H9 (cell line): Measurements from ENCODE around the gene IL1RL1. TPM values are rescaled to one million over a fixed set of nuclear protein-coding genes. Genes with fewer than 3 reads are reported as not detected.

ENCODE experiments used
- DNase-seq: peaks from one replicate; pipeline ENCODE4 v3.0.0-alpha.2; 2017
- H2AFZ ChIP-seq: one replicate; pipeline ENCODE4 v1.6.1; 2013; ENCODE audit warnings: mild to moderate bottlenecking, low read length, control low read depth, moderate library complexity
- H2AK5ac ChIP-seq: 2 replicates; pipeline ENCODE4 v1.6.1; 2013; ENCODE audit warnings: low read length, control low read depth, mixed read lengths; ENCODE audit not compliant: insufficient read length
- H2BK120ac ChIP-seq: one replicate; pipeline ENCODE4 v1.6.1; 2013; ENCODE audit warnings: low read depth, mild to moderate bottlenecking, low read length, control low read depth, inconsistent platforms; ENCODE audit not compliant: poor library complexity, severe bottlenecking
- H2BK12ac ChIP-seq: 2 replicates; pipeline ENCODE4 v1.6.1; 2013; ENCODE audit warnings: low read length, control low read depth, mixed read lengths, low read depth; ENCODE audit not compliant: insufficient read length
- H2BK15ac ChIP-seq: 2 replicates; pipeline ENCODE4 v1.6.1; 2013; ENCODE audit warnings: low read depth, low read length, control low read depth
- H2BK20ac ChIP-seq: one replicate; pipeline ENCODE4 v1.6.1; 2013; ENCODE audit warnings: low read depth, mild to moderate bottlenecking, low read length, control low read depth, inconsistent platforms; ENCODE audit not compliant: poor library complexity, severe bottlenecking
- H2BK5ac ChIP-seq: 2 replicates; pipeline ENCODE4 v1.6.1; 2013; ENCODE audit warnings: low read length, control low read depth, mixed read lengths; ENCODE audit not compliant: insufficient read length
- H3K14ac ChIP-seq: 2 replicates; pipeline ENCODE4 v1.6.1; 2013; ENCODE audit warnings: low read length, control low read depth; ENCODE audit not compliant: insufficient read depth
- H3K18ac ChIP-seq: 2 replicates; pipeline ENCODE4 v1.6.1; 2013; ENCODE audit warnings: low read depth, mild to moderate bottlenecking, mixed read lengths, low read length, control low read depth; ENCODE audit not compliant: insufficient read length
- H3K23ac ChIP-seq: 2 replicates; pipeline ENCODE4 v1.6.1; 2013; ENCODE audit warnings: low read length, control low read depth, mixed read lengths, low read depth; ENCODE audit not compliant: insufficient read length
- H3K23me2 ChIP-seq: 2 replicates; pipeline ENCODE4 v1.6.1; 2013; ENCODE audit warnings: low read depth, mild to moderate bottlenecking, mixed read lengths, low read length, control low read depth; ENCODE audit not compliant: insufficient read length, poor library complexity, severe bottlenecking
- H3K27ac ChIP-seq: 2 replicates; pipeline ENCODE4 v1.5.1; 2013; ENCODE audit warnings: low read length, control low read depth, mixed read lengths, low read depth; ENCODE audit not compliant: insufficient read length
- H3K27me3 ChIP-seq: 2 replicates; pipeline ENCODE4 v1.6.1; 2013; ENCODE audit warnings: low read length, control low read depth, inconsistent platforms; ENCODE audit not compliant: insufficient read depth
- H3K4ac ChIP-seq: 2 replicates; pipeline ENCODE4 v1.6.1; 2013; ENCODE audit warnings: low read depth, mild to moderate bottlenecking, control low read depth, inconsistent platforms, low read length, moderate library complexity
- H3K4me1 ChIP-seq: 2 replicates; pipeline ENCODE4 v1.6.1; 2013; ENCODE audit warnings: low read length, control low read depth, inconsistent platforms; ENCODE audit not compliant: insufficient read depth
- H3K4me2 ChIP-seq: 2 replicates; pipeline ENCODE4 v1.6.1; 2013; ENCODE audit warnings: low read length, control low read depth, mixed read lengths; ENCODE audit not compliant: insufficient read length, insufficient read depth
- H3K56ac ChIP-seq: 2 replicates; pipeline ENCODE4 v1.6.1; 2013; ENCODE audit warnings: low read depth, mild to moderate bottlenecking, mixed read lengths, low read length, control low read depth; ENCODE audit not compliant: insufficient read length
- H3K79me1 ChIP-seq: 2 replicates; pipeline ENCODE4 v1.6.1; 2013; ENCODE audit warnings: low read depth, mild to moderate bottlenecking, moderate library complexity, low read length, control low read depth, inconsistent platforms; ENCODE audit not compliant: insufficient read depth, poor library complexity, severe bottlenecking
- H3K79me2 ChIP-seq: 2 replicates; pipeline ENCODE4 v1.6.1; 2013; ENCODE audit warnings: low read length, control low read depth, inconsistent platforms; ENCODE audit not compliant: insufficient read depth
- H3K9ac ChIP-seq: 2 replicates; pipeline ENCODE4 v1.6.1; 2013; ENCODE audit warnings: low read length, control low read depth, mixed read lengths; ENCODE audit not compliant: insufficient read length; ENCODE audit errors: extremely low read depth
- H3K9me3 ChIP-seq: one replicate; pipeline ENCODE4 v1.6.1; 2013; ENCODE audit warnings: low read depth, low read length, inconsistent platforms; ENCODE audit not compliant: control insufficient read depth
- H3T11ph ChIP-seq: one replicate; pipeline ENCODE4 v1.6.1; 2013; ENCODE audit warnings: mild to moderate bottlenecking, low read length, control low read depth, inconsistent platforms
- H4K20me1 ChIP-seq: one replicate; pipeline ENCODE4 v1.6.1; 2013; ENCODE audit not compliant: control insufficient read depth, insufficient read length, insufficient read depth
- H4K5ac ChIP-seq: 2 replicates; pipeline ENCODE4 v1.6.1; 2013; ENCODE audit warnings: low read depth, mild to moderate bottlenecking, mixed read lengths, low read length, control low read depth; ENCODE audit not compliant: insufficient read length
- H4K8ac ChIP-seq: replicated peaks from 2 replicates; pipeline ENCODE4 v1.6.1; 2013; ENCODE audit warnings: low read length, control low read depth, mixed read lengths, low read depth; ENCODE audit not compliant: insufficient read length
- H4K91ac ChIP-seq: 2 replicates; pipeline ENCODE4 v1.6.1; 2013; ENCODE audit warnings: low read depth, mild to moderate bottlenecking, moderate library complexity, mixed read lengths, low read length, control low read depth; ENCODE audit not compliant: insufficient read length
- H3K27ac Mint-ChIP-seq, 3 experiments: 2 replicates in 2 of 3; 3 replicates in 1 of 3; pipeline ENCODE4 v1.8.0; 2020 to 2021; ENCODE audit warnings: mixed read lengths in 3 of 3, mild to moderate bottlenecking in 1 of 3, moderate library complexity in 1 of 3
- H3K27me3 Mint-ChIP-seq: 2 replicates; pipeline ENCODE4 v1.8.0; 2021; ENCODE audit warnings: low read depth, mild to moderate bottlenecking, moderate library complexity, mixed read lengths
- H3K36me3 Mint-ChIP-seq, 3 experiments: 2 replicates in 2 of 3; 3 replicates in 1 of 3; pipeline ENCODE4 v1.8.0; 2020 to 2021; ENCODE audit warnings: low read depth in 3 of 3, mixed read lengths in 3 of 3; ENCODE audit not compliant: insufficient read depth in 1 of 3
- H3K4me1 Mint-ChIP-seq, 2 experiments: 2 replicates each; pipeline ENCODE4 v1.8.0; 2020; ENCODE audit warnings: mixed read lengths in 2 of 2
- H3K4me3 Mint-ChIP-seq, 2 experiments: 2 replicates in 1 of 2; 3 replicates in 1 of 2; pipeline ENCODE4 v1.8.0; 2020 to 2021; ENCODE audit warnings: mild to moderate bottlenecking in 2 of 2, mixed read lengths in 2 of 2, moderate library complexity in 1 of 2
- H3K9me3 Mint-ChIP-seq, 2 experiments: 2 replicates in 1 of 2; 3 replicates in 1 of 2; pipeline ENCODE4 v1.8.0; 2020; ENCODE audit warnings: mild to moderate bottlenecking in 2 of 2, mixed read lengths in 2 of 2, moderate library complexity in 1 of 2
- CTCF ChIP-seq: fragments of 200-600 bp; sonication (generic); conservative IDR thresholded peaks from 3 replicates; pipeline ENCODE4 v1.8.0; 2021; ENCODE audit warnings: antibody characterized with exemption, mild to moderate bottlenecking
- WGBS: extraction: QIAGEN DNeasy Blood & Tissue Kit; methylation state at CpG from one replicate; pipeline ENCODE4 v1.1.7; 2013; ENCODE audit warnings: missing lambda C conversion rate, low lambda C conversion rate, mixed read lengths; ENCODE audit not compliant: insufficient read length; ENCODE audit errors: extremely low coverage; 5-methylcytosine and 5-hydroxymethylcytosine counted together
- total RNA-seq: library from RNA; stranded (reverse); gene quantifications from 2 replicates; pipeline ENCODE4 v1.2.1, GENCODE V29; 2021

IL1RL1 gene
- total RNA-seq, 1 experiment from 2014 or later, result not detected

DNA sequence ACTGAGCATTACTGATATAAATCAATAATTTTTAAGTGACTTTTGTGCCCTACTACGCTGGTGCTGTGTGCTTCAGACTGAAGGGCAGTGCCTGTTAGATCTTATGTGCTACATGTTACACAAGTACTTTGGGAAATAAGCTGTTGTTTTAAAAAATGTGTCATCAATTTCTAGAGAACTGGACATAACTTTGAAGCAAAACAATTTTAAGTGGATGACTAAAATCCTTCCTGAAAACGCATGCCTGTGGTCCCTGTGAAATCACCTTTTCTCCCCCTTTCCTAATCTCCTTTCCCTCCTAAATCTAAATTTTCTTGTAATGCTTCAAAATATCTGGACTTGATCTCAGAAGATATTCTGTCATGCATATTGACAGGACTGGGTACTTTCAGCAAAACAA lies 7.1 kb upstream of the IL1RL1 start:
- no peak overlapping the region for H3K4me3 Mint-ChIP-seq
- Histone ChIP-seq H4K5ac (no peak overlapping the region), H3K18ac (no peak overlapping the region), H4K20me1 (no peaks in the 10 kb centered on the region), H3K27ac (no peak overlapping the region), H3K79me1 (no peaks in the 10 kb centered on the region), H3K4me2 (no peak overlapping the region), H3K14ac (no peak overlapping the region), H4K91ac (no peak overlapping the region), H3K9me3 (no peaks in the 10 kb centered on the region), H2BK12ac (no peak overlapping the region), H4K8ac (no peak overlapping the region), H2AFZ (no peak overlapping the region), H2BK120ac (no peak overlapping the region), H2BK20ac (no peak overlapping the region), H3K27me3 (no peaks in the 10 kb centered on the region), H2BK15ac (no peak overlapping the region), H2BK5ac (no peak overlapping the region), H3K23me2 (no peaks in the 10 kb centered on the region), H3K56ac (no peak overlapping the region), H3K4me1 (0 out of 2 replicates have a peak, but pooled peaks cover 2% of the 10 kb centered on the region), H3K23ac (no peak overlapping the region), H2AK5ac (no peak overlapping the region), H3T11ph (no peak overlapping the region), H3K9ac (no peak overlapping the region), H3K4ac (no peak overlapping the region), H3K79me2 (no peaks in the 10 kb centered on the region)
- H3K4me1 Mint-ChIP-seq, result peaks cover 0 to 3% of the 10 kb centered on the region in 2 experiments; a peak in 1 of 4 replicates
- no peak for TF ChIP-seq CTCF
- no peaks in the 10 kb centered on the region for H3K9me3 Mint-ChIP-seq
- no peak for DNase-seq
- no peak overlapping the region for H3K27ac Mint-ChIP-seq
- no peaks in the 10 kb centered on the region for H3K36me3 Mint-ChIP-seq
- no CpG with 5 or more reads among the region's 2 CpGs for WGBS
- peaks cover 7% of the 10 kb centered on the region for H3K27me3 Mint-ChIP-seq
